ENCODE results near the gene GAS6.
A peak's percentile ranks its signal among the peaks of the same experiment; 100 is the strongest.

Gene GAS6

DNA sequence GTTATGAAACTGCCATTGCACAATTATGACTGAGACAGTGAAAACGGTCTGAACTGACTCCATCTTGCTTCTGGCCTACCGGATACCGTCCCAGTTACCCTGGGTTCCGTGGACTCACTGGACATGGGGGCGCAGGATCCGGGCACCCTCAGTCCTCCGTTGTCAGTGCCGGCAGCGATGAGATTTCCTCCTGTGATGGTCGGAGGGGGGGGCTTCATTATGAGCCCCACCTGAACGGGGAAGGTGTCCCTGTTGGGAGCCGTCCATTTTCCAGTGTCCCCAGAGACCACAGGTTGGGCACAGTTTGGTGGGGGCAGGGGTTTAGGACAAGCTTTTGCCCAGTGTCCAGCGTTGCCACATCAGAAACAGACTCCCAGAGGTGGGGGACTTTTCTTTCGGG lies 81.4 kb downstream of the GAS6 start:
- no peak for TF ChIP-seq Cebpa-rat (IDR thresholded peaks at IDR 0.05)
- H3K9ac ChIP-seq, result no peak overlapping the region
- no peak overlapping the region for H3K27ac ChIP-seq

DNA sequence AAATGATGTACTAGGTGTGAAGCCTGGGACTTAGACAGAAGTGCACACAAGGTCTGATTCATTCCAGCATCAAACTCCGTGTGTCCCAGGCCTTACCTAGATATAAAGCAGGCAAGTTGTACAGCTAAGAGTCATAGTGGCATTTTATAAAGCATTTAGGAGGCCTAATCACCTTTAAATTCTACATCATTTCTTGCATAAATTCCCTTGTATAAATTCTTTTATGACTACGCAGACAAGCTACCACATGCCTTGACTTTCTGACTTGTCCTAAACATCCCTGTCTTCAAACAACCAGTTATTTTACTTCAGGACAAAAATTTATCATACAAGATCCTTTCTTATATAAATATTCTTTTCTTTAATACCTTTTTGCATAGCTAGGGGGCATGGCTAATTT lies 82.3 kb downstream of the GAS6 start:
- Histone ChIP-seq H4K20me1 (peaks cover 0 to 6% (median 0%) of the 10 kb centered on the region in 11 experiments; a peak in 2 of 22 replicates), H3K9ac (no peak overlapping the region), H3K4me3 (no peak overlapping the region), H3K36me3 (peaks cover 0 to 7% (median 0%) of the 10 kb centered on the region in 11 experiments; a peak in 5 of 22 replicates), H3K4me2 (no peak overlapping the region), H3K27me3 (no peaks in the 10 kb centered on the region; a peak in 1 of 22 replicates), H3K4me1 (peaks cover 0 to 20% (median 9%) of the 10 kb centered on the region in 10 experiments; a peak in 13 of 20 replicates), H3K27ac (no peak overlapping the region), H3K9me3 (replicated peaks in 1 of 11) (peaks cover 0 to 6% (median 0%) of the 10 kb centered on the region in 11 experiments; a peak in 4 of 22 replicates)
- TF ChIP-seq Cebpa-rat (IDR thresholded peaks at IDR 0.05), result no peak

More for the DNA sequence above, 81.4 kb downstream of the GAS6 start:
- Histone ChIP-seq H3K4me1 (peaks cover 0 to 24% (median 9%) of the 10 kb centered on the region in 10 experiments; a peak in 13 of 20 replicates), H4K20me1 (peaks cover 0 to 4% (median 0%) of the 10 kb centered on the region in 11 experiments; a peak in 1 of 22 replicates), H3K27me3 (no peaks in the 10 kb centered on the region; a peak in 1 of 22 replicates), H3K4me3 (no peak overlapping the region), H3K4me2 (no peak overlapping the region), H3K36me3 (peaks cover 0 to 8% (median 0%) of the 10 kb centered on the region in 11 experiments; a peak in 5 of 22 replicates), H3K9me3 (replicated peaks in 1 of 11) (peaks cover 0 to 8% (median 0%) of the 10 kb centered on the region in 11 experiments; a peak in 4 of 22 replicates)

DNA sequence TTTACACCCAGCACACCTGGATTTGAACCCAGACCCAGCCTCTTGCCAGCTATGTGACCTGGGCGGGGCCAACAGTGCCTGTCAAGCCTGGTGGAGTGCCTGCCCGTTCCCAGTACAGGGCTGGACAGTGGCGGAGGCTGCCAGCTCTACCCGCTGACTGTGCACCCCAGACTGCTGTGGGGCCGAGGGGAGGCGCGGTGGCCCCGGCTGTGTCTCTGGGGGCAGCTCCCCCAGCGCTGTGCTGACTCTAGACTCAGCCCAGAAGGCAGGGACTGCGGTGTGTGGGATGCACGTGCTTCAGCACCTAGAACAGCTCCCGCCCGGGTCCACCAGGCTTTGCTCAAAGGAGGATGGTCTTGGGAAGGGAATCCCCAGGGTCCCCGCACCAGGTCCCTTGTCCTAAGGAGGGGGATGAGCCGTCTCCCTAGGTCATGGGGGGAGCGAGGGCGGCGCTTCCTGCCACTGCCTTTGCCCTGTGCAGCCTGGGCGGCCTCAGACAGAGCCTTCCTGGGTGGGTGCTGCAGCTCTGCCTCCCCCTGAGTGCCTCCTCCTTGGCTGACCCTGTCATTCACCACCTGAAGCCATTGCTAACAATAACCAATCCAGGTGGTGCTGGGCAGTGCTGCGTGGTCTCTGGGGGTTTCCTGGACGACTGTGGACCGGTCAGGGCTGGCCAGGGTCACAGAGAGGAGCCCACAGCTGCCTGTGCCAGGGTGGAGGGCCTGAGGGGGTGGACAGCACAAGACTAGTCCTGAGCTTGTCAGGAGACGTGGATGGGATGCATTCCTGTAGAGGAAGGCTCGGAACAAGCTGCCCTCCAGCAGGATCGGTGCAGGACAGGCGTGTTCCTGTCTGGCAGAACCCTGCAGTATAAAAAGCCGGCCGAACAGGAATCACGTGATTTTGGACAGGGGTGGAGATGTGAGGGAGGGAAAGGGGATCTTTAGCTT lies 86.3 kb downstream of the GAS6 start:
- Histone ChIP-seq H3K4me3 (no peak overlapping the region), H3K4me2 (no peak overlapping the region), H3K27ac (no peak overlapping the region), H3K27me3 (no peaks in the 10 kb centered on the region; a peak in 1 of 22 replicates), H3K4me1 (peaks cover 0 to 19% (median 13%) of the 10 kb centered on the region in 10 experiments; a peak in 15 of 20 replicates), H3K36me3 (peaks cover 0 to 3% (median 0%) of the 10 kb centered on the region in 11 experiments; a peak in 2 of 22 replicates), H3K9ac (no peak overlapping the region), H4K20me1 (peaks cover 0 to 6% (median 0%) of the 10 kb centered on the region in 11 experiments; a peak in 3 of 22 replicates), H3K9me3 (replicated peaks in 1 of 11) (peaks cover 9 to 19% (median 15%) of the 10 kb centered on the region in 11 experiments)
- no peak for TF ChIP-seq Cebpa-rat (IDR thresholded peaks at IDR 0.05)

DNA sequence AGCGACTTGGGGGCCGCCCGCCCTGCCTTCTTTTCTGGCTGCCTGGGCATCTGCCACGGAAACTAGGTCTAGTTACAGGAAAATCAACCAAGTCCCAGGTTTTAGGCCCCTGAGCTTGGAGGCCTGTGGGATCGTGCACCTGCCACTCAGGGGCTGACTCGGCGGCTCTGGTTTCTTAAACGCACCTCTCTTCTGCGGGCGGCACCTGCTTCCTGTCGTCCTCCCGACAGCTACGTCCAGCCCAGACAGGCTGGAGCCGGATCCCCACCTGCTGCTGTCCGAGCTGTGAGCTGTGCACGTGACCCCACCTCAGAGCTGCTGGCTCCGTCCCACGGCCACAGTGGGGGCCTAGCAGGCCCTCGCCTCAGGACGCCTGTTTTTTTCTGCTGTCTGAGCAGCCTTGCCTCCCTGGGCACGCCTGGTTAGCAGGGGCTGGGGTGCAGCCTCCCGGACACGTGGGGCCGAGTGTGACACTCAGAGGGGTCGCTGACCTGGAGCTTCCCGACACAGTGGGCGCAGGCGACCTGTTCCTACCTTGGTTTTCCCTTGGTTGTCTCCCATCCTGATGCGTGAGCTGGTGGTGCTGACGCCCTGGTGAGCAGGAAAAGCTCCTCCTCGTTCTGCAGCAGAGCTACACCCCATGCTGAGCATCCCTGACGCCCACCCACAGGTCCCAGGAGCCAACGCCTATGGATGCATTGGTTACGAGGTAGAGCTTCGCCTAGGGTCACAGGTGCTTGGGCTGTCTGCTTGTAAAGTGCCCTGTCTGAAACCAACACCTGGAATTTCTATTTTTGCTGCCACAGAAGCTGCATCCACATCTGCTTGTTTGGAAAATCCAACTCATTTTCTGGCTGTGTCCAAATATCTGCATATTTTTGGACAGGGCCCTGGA lies 87.4 kb downstream of the GAS6 start:
- no peak overlapping the region for H3K4me3 ChIP-seq
- no peak overlapping the region for H3K4me2 ChIP-seq
- H3K27me3 ChIP-seq, result no peaks in the 10 kb centered on the region; a peak in 1 of 22 replicates
- H3K9me3 ChIP-seq (replicated peaks in 1 of 11), result peaks cover 21 to 30% (median 26%) of the 10 kb centered on the region in 11 experiments
- H3K27ac ChIP-seq, result no peak overlapping the region
- no peak overlapping the region for H3K9ac ChIP-seq
- H3K4me1 ChIP-seq, result peaks cover 0 to 25% (median 21%) of the 10 kb centered on the region in 10 experiments; a peak in 15 of 20 replicates
- TF ChIP-seq Cebpa-rat (IDR thresholded peaks at IDR 0.05), result no peak
- peaks cover 0 to 5% (median 0%) of the 10 kb centered on the region in 11 experiments; a peak in 2 of 22 replicates for H3K36me3 ChIP-seq
- peaks cover 0 to 6% (median 0%) of the 10 kb centered on the region in 11 experiments; a peak in 2 of 22 replicates for H4K20me1 ChIP-seq

DNA sequence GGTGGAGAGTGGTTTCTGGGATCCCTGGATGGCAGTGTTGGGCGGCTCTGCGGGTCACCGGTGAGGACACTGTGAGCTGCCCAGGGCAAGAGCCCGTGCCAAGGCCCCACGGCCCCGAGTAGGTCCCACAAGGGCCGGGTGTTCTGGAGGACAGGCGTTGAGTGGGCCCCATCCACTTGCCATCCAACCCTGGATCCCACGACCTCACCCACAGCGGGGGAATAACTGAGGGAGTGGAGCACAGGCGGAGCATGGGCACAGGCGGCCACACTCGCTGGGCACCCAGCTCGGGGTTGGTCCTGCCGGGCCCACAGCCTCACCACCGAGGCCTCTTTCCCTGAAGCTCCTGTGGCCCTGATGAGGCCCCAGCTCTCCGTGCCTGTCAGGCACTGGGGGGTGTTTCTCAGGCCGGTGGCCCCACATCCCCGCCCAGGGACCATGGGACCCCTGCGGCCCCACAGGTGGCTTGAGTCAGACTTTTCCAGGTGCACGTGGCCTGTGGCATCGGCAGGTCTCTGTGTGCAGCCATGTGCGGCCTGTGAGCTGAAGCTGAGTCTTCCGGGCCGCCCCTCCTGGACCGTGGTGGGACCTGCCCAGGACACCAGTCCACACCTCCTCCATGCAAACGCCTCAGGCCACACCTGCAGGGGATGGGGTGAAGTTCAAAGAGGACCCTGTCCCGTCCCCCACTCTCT lies 88.3 kb downstream of the GAS6 start:
- H3K9ac ChIP-seq, result no peak overlapping the region
- TF ChIP-seq Cebpa-rat (IDR thresholded peaks at IDR 0.05), result no peak
- no peak overlapping the region for H3K4me3 ChIP-seq
- H3K9me3 ChIP-seq (replicated peaks in 1 of 11), result peaks cover 29 to 39% (median 35%) of the 10 kb centered on the region in 11 experiments
- H3K4me1 ChIP-seq, result peaks cover 0 to 33% (median 27%) of the 10 kb centered on the region in 10 experiments; a peak in 15 of 20 replicates
- H3K36me3 ChIP-seq, result peaks cover 0 to 10% (median 0%) of the 10 kb centered on the region in 11 experiments; a peak in 3 of 22 replicates
- peak overlapping the region in 1 of 11 experiments; percentile 13; a peak in 2 of 22 replicates for H3K4me2 ChIP-seq
- no peaks in the 10 kb centered on the region; a peak in 1 of 22 replicates for H3K27me3 ChIP-seq
- peaks cover 0 to 6% (median 0%) of the 10 kb centered on the region in 11 experiments; a peak in 2 of 22 replicates for H4K20me1 ChIP-seq
- no peak overlapping the region for H3K27ac ChIP-seq

DNA sequence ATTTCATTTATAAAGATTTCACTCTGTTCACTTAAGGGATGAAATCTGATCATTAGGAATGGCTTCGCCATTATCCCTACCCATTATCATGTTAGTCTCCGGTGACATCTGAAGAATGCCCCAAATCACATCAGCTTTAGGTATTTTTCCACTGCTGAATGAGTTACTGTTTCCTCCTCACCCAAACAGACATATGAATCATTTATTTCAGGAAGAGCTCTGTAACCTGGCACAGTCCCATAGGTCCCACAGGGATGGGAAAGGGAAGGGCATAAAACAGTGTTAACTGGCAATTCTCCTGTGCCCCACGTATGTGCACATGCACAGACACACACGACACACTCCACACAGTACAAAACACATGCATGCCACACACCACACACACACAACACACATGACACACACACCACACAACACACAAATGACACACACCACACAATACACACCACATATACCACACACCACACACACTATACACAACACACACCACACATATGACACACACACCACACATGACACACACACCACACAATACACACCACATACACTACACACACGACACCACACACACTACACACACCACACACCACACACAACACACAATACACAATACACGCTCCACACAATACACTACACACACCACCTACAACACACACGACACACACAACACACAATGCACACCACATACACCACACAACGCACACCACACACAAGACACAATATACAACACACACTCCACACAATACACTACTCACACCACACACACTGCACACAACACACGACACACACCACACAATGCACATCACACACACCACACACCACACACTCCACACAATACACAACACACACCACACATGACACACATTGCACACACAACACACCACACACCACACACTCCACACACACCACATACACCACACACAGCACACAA lies 89.4 kb downstream of the GAS6 start:
- peak overlapping the region in 9 of 11 experiments; percentile 2 to 40 (median 34); a peak in 12 of 22 replicates for H3K4me2 ChIP-seq
- H3K27ac ChIP-seq, result no peak overlapping the region
- peaks cover 0 to 38% (median 32%) of the 10 kb centered on the region in 10 experiments; a peak in 15 of 20 replicates for H3K4me1 ChIP-seq
- H3K27me3 ChIP-seq, result no peaks in the 10 kb centered on the region; a peak in 1 of 22 replicates
- H3K36me3 ChIP-seq, result peaks cover 0 to 11% (median 0%) of the 10 kb centered on the region in 11 experiments; a peak in 4 of 22 replicates
- no peak overlapping the region for H3K4me3 ChIP-seq
- no peak overlapping the region for H3K9ac ChIP-seq
- H3K9me3 ChIP-seq (replicated peaks in 1 of 11), result peaks cover 41 to 51% (median 46%) of the 10 kb centered on the region in 11 experiments
- peaks cover 0 to 6% (median 0%) of the 10 kb centered on the region in 11 experiments; a peak in 2 of 22 replicates for H4K20me1 ChIP-seq
- TF ChIP-seq Cebpa-rat (IDR thresholded peaks at IDR 0.05), result no peak
